ENCODE measurements around the gene NIPAL3.
"Not testable (repeated sequence)": the region's sequence is repeated elsewhere in the genome, so short reads cannot be mapped to it uniquely, and the experiment has no call there.

The NIPAL3 gene

GRCh38 chr1:24421502-24421901, 5.9 kb downstream of the NIPAL3 start:
- no peak for DNase-seq (ENCODE audit: low read depth in 2 of 2, low spot score in 1 of 2)

- no peak for DNase-seq (ENCODE audit: low read depth in 2 of 2, low spot score in 1 of 2)
Measured at GRCh38 chr1:24424207-24424606, 8.6 kb downstream of the NIPAL3 start.

GRCh38 chr1:24424990-24425389, 9.4 kb downstream of the NIPAL3 start:
- DNase-seq (ENCODE audit: low read depth in 2 of 2, low spot score in 1 of 2), result no peak

- no peak for DNase-seq (ENCODE audit: low read depth in 2 of 2, low spot score in 1 of 2)
Measured at GRCh38 chr1:24425441-24425840, 9.8 kb downstream of the NIPAL3 start.

- DNase-seq (ENCODE audit: low read depth in 2 of 2, low spot score in 1 of 2), result no peak
Measured at GRCh38 chr1:24425922-24426321, 10.3 kb downstream of the NIPAL3 start.

GRCh38 chr1:24426744-24427544, 11.3 kb downstream of the NIPAL3 start:
- no peak for DNase-seq (ENCODE audit: low read depth in 2 of 2, low spot score in 1 of 2)

GRCh38 chr1:24427545-24427862, 11.9 kb downstream of the NIPAL3 start:
- DNase-seq (ENCODE audit: low read depth in 2 of 2, low spot score in 1 of 2), result no peak

GRCh38 chr1:24435782-24436365, 20.3 kb downstream of the NIPAL3 start:
- no peak for DNase-seq (ENCODE audit: low read depth in 2 of 2, low spot score in 1 of 2)

GRCh38 chr1:24437631-24438396, 22.2 kb downstream of the NIPAL3 start:
- DNase-seq (ENCODE audit: low read depth in 2 of 2, low spot score in 1 of 2), result no peak

- no peak for DNase-seq (ENCODE audit: low read depth in 2 of 2, low spot score in 1 of 2)
Measured at GRCh38 chr1:24438423-24438901, 22.9 kb downstream of the NIPAL3 start.

GRCh38 chr1:24440436-24440835, 24.8 kb downstream of the NIPAL3 start:
- DNase-seq (ENCODE audit: low read depth in 2 of 2, low spot score in 1 of 2), result no peak

GRCh38 chr1:24441480-24441879, 25.9 kb downstream of the NIPAL3 start:
- DNase-seq (ENCODE audit: low read depth in 2 of 2, low spot score in 1 of 2), result no peak

- no peak for DNase-seq (ENCODE audit: low read depth in 2 of 2, low spot score in 1 of 2)
Measured at GRCh38 chr1:24441996-24442668, 26.5 kb downstream of the NIPAL3 start.

GRCh38 chr1:24442764-24443163, 27.2 kb downstream of the NIPAL3 start:
- no peak for DNase-seq (ENCODE audit: low read depth in 2 of 2, low spot score in 1 of 2)

- no peak for DNase-seq (ENCODE audit: low read depth in 2 of 2, low spot score in 1 of 2)
Measured at GRCh38 chr1:24443241-24443656, 27.6 kb downstream of the NIPAL3 start.

- DNase-seq (ENCODE audit: low read depth in 2 of 2, low spot score in 1 of 2), result not testable (repeated sequence)
Measured at GRCh38 chr1:24446446-24446845, 30.8 kb downstream of the NIPAL3 start.

GRCh38 chr1:24450316-24450715, 34.7 kb downstream of the NIPAL3 start:
- DNase-seq (ENCODE audit: low read depth in 2 of 2, low spot score in 1 of 2), result no peak

- no peak for DNase-seq (ENCODE audit: low read depth in 2 of 2, low spot score in 1 of 2)
Measured at GRCh38 chr1:24450857-24451397, 35.3 kb downstream of the NIPAL3 start.

- no peak for DNase-seq (ENCODE audit: low read depth in 2 of 2, low spot score in 1 of 2)
Measured at GRCh38 chr1:24451746-24452145, 36.1 kb downstream of the NIPAL3 start.

GRCh38 chr1:24452922-24453485, 37.4 kb downstream of the NIPAL3 start:
- no peak for DNase-seq (ENCODE audit: low read depth in 2 of 2, low spot score in 1 of 2)

- no peak for DNase-seq (ENCODE audit: low read depth in 2 of 2, low spot score in 1 of 2)
Measured at GRCh38 chr1:24454673-24455072, 39.1 kb downstream of the NIPAL3 start.

Data from stimulated activated CD8-positive, alpha-beta memory T cell treated with anti-CD3 and anti-CD28 coated beads, Interleukin-4, amount 100 ng/mL, for 4 hours (primary cell).